Measurements from ENCODE around the gene LRP11.
"Not testable (repeated sequence)": the region's sequence is repeated elsewhere in the genome, so short reads cannot be mapped to it uniquely, and the experiment has no call there.

LRP11 gene

GRCh38 chr6:149848343-149848742, 15.8 kb downstream of the LRP11 start:
- not testable (repeated sequence) for DNase-seq (ENCODE audit: low read depth)

- DNase-seq (ENCODE audit: low read depth): no peak
Measured at GRCh38 chr6:149847939-149848267, 16.3 kb downstream of the LRP11 start.

GRCh38 chr6:149846321-149846720, 17.8 kb downstream of the LRP11 start:
- DNase-seq (ENCODE audit: low read depth): no peak

GRCh38 chr6:149845549-149845948, 18.6 kb downstream of the LRP11 start:
- DNase-seq (ENCODE audit: low read depth): no peak

GRCh38 chr6:149844480-149844879, 19.7 kb downstream of the LRP11 start:
- no peak for DNase-seq (ENCODE audit: low read depth)

- DNase-seq (ENCODE audit: low read depth): not testable (repeated sequence)
Measured at GRCh38 chr6:149844036-149844435, 20.1 kb downstream of the LRP11 start.

GRCh38 chr6:149843051-149843633, 21.0 kb downstream of the LRP11 start:
- no peak for DNase-seq (ENCODE audit: low read depth)

GRCh38 chr6:149842331-149842730, 21.8 kb downstream of the LRP11 start:
- no peak for DNase-seq (ENCODE audit: low read depth)

- no peak for DNase-seq (ENCODE audit: low read depth)
Measured at GRCh38 chr6:149840345-149841075, 23.6 kb downstream of the LRP11 start.

GRCh38 chr6:149834513-149835481, 29.4 kb downstream of the LRP11 start:
- peak; percentile 62 for DNase-seq (ENCODE audit: low read depth)

GRCh38 chr6:149833651-149834050, 30.5 kb downstream of the LRP11 start:
- DNase-seq (ENCODE audit: low read depth): no peak

- no peak for DNase-seq (ENCODE audit: low read depth)
Measured at GRCh38 chr6:149831308-149831820, 32.8 kb downstream of the LRP11 start.

GRCh38 chr6:149830731-149831307, 33.3 kb downstream of the LRP11 start:
- DNase-seq (ENCODE audit: low read depth): peak; percentile 49

GRCh38 chr6:149825292-149825691, 38.9 kb downstream of the LRP11 start:
- no peak for DNase-seq (ENCODE audit: low read depth)

GRCh38 chr6:149823013-149823412, 41.1 kb downstream of the LRP11 start:
- no peak for DNase-seq (ENCODE audit: low read depth)

- DNase-seq (ENCODE audit: low read depth): no peak
Measured at GRCh38 chr6:149821492-149821891, 42.7 kb downstream of the LRP11 start.

- no peak for DNase-seq (ENCODE audit: low read depth)
Measured at GRCh38 chr6:149820506-149820905, 43.7 kb downstream of the LRP11 start.

GRCh38 chr6:149815788-149816187, 48.4 kb downstream of the LRP11 start:
- DNase-seq (ENCODE audit: low read depth): no peak

- DNase-seq (ENCODE audit: low read depth): no peak
Measured at GRCh38 chr6:149813351-149813750, 50.8 kb downstream of the LRP11 start.

GRCh38 chr6:149809798-149810197, 54.4 kb downstream of the LRP11 start:
- no peak for DNase-seq (ENCODE audit: low read depth)

- no peak for DNase-seq (ENCODE audit: low read depth)
Measured at GRCh38 chr6:149806127-149806526, 58.0 kb downstream of the LRP11 start.

- no peak for DNase-seq (ENCODE audit: low read depth)
Measured at GRCh38 chr6:149783551-149783950, 80.6 kb downstream of the LRP11 start.

Measured in fibroblast of the conjunctiva (primary cell).